GM08714 (cell line): Measurements from ENCODE around the gene MAST1.
A peak's percentile ranks its signal among the peaks of the same experiment; 100 is the strongest.

Experiments
- H3K4me3 ChIP-seq: fragments of 200-500 bp; sonication (Bioruptor generic); 2 replicates; pipeline ENCODE4 v1.5.1; 2014; ENCODE audit warnings: mild to moderate bottlenecking, low read length, inconsistent platforms
- ZNF274 ChIP-seq: IDR thresholded peaks from 2 replicates; pipeline ENCODE4 v1.6.1; 2012; ENCODE audit warnings: mild to moderate bottlenecking, low read depth, low read length

Gene MAST1

GRCh38 chr19:12884926-12885748 is 46.8 kb downstream of the MAST1 start:
- TF ChIP-seq ZNF274, result no peak
- H3K4me3 ChIP-seq, result peak overlapping the region; percentile 43; the same call in 1 of the 2 replicates

- no peak overlapping the region; the same call in 1 of the 2 replicates for H3K4me3 ChIP-seq
- no peak for TF ChIP-seq ZNF274
These were observed 47.7 kb downstream of the MAST1 start for GRCh38 chr19:12885749-12886650.

GRCh38 chr19:12886651-12886968 is 48.3 kb downstream of the MAST1 start:
- no peak for TF ChIP-seq ZNF274
- no peak overlapping the region for H3K4me3 ChIP-seq

- H3K4me3 ChIP-seq, result no peak within 1 kb of the TSS
- no peak for TF ChIP-seq ZNF274
These were observed 48.8 kb downstream of the MAST1 start, which contains the start of gene KLF1 for GRCh38 chr19:12886969-12887747. Gene KLF1 (minus strand): TSS chr19:12887201. CDS start chr19:12887140, 61 bp downstream.

- H3K4me3 ChIP-seq, result no peak overlapping the region
- TF ChIP-seq ZNF274, result no peak
These were observed 49.8 kb downstream of the MAST1 start for GRCh38 chr19:12888006-12888603.

- peak overlapping the region; percentile 34; the same call in 1 of the 2 replicates for H3K4me3 ChIP-seq
These were observed 52.0 kb downstream of the MAST1 start for GRCh38 chr19:12890299-12890786.

GRCh38 chr19:12890787-12891552 is 52.7 kb downstream of the MAST1 start, which contains the start of gene GCDH:
Gene GCDH (plus strand): TSS chr19:12891160. CDS start chr19:12891305, 145 bp downstream.
- no peak for TF ChIP-seq ZNF274
- peak within 1 kb of the TSS; percentile 81 for H3K4me3 ChIP-seq

- H3K4me3 ChIP-seq, result peak overlapping the region; percentile 81
- TF ChIP-seq ZNF274, result no peak
These were observed 53.3 kb downstream of the MAST1 start for GRCh38 chr19:12891553-12892021.

- no peak for TF ChIP-seq ZNF274
- H3K4me3 ChIP-seq, result no peak overlapping the region
These were observed 55.3 kb downstream of the MAST1 start for GRCh38 chr19:12893582-12893981.

- TF ChIP-seq ZNF274, result no peak
These were observed 58.1 kb downstream of the MAST1 start for GRCh38 chr19:12896460-12896859.

GRCh38 chr19:12899891-12900518 is 61.7 kb downstream of the MAST1 start:
- H3K4me3 ChIP-seq, result no peak overlapping the region; the same call in 1 of the 2 replicates
- no peak for TF ChIP-seq ZNF274

More at GRCh38 chr19:12896460-12896859, 58.1 kb downstream of the MAST1 start:
- H3K4me3 ChIP-seq, result no peak overlapping the region

- no peak overlapping the region for H3K4me3 ChIP-seq
- TF ChIP-seq ZNF274, result no peak
These were observed 68.9 kb downstream of the MAST1 start for GRCh38 chr19:12907166-12907565.
